DOHH2 (cell line): Measurements from ENCODE around the gene ZNF683.

Experiments used
- CTCF ChIP-seq: fragments of 200-600 bp; sonication (generic); IDR thresholded peaks from one replicate; pipeline ENCODE4 v1.5.1; 2014; ENCODE audit warnings: antibody characterized with exemption, mild to moderate bottlenecking, low read depth, low read length; ENCODE audit not compliant: poor library complexity, severe bottlenecking
- EZH2phosphoT487 ChIP-seq: fragments of 200-600 bp; sonication (generic); IDR thresholded peaks from 2 replicates; pipeline ENCODE4 v1.6.1; 2017; ENCODE audit warnings: borderline replicate concordance, mild to moderate bottlenecking, antibody characterized with exemption, low read length, moderate library complexity, mixed read lengths

GRCh38 chr1:26315874-26316850 is 56.4 kb downstream of the ZNF683 start:
- no peak for TF ChIP-seq CTCF
- no peak for TF ChIP-seq EZH2phosphoT487
